ENCODE measurements around the gene CCDC85C. TPM values are rescaled to one million over a fixed set of nuclear protein-coding genes. Genes with fewer than 3 reads are reported as not detected.

Gene CCDC85C
- total RNA-seq, 2 donors from 2014 or later = 35.1 to 47.2 TPM

GRCh38 chr14:99484106-99484505, 119.9 kb downstream of the CCDC85C start:
- Histone ChIP-seq H3K4me3 (no peak overlapping the region), H3K36me3 (no peaks in the 10 kb centered on the region), H3K9me3 (no peaks in the 10 kb centered on the region), H3K27me3 (replicated peaks; ENCODE audit: insufficient read depth) (no peaks in the 10 kb centered on the region), H3K27ac (no peak overlapping the region), H3K4me1 (replicated peaks) (no peaks in the 10 kb centered on the region)
- TF ChIP-seq CTCF (IDR thresholded peaks at IDR 0.05) (no peak), POLR2A (IDR thresholded peaks at IDR 0.05) (no peak), POLR2AphosphoS5 (IDR thresholded peaks at IDR 0.05) (no peak)
- 28% methylated on average over 2 of the region's 2 CpGs for WGBS
- DNase-seq (ENCODE audit: low spot score) = no peak
- intact Hi-C loops (cut with DNase I) = no loop called here

GRCh38 chr14:99481745-99482099, 122.3 kb downstream of the CCDC85C start:
- WGBS = under 1% methylated on average over 17 of the region's 17 CpGs
- peak overlapping the region; percentile 93 to 95 for H3K4me3 ChIP-seq
- H3K27ac ChIP-seq = peak overlapping the region; percentile 89 to 92
- no peaks in the 10 kb centered on the region for H3K27me3 ChIP-seq (replicated peaks; ENCODE audit: insufficient read depth)
- no peaks in the 10 kb centered on the region for H3K4me1 ChIP-seq (replicated peaks)
- DNase-seq (ENCODE audit: low spot score) = peak; percentile 19
- no peak for TF ChIP-seq POLR2A (IDR thresholded peaks at IDR 0.05)
- TF ChIP-seq CTCF (IDR thresholded peaks at IDR 0.05) = peak in 1 of 4 experiments; percentile 17
- intact Hi-C loops (cut with DNase I) = no loop called here
- H3K9me3 ChIP-seq = no peaks in the 10 kb centered on the region
- no peaks in the 10 kb centered on the region for H3K36me3 ChIP-seq

GRCh38 chr14:99480917-99481744, 122.9 kb downstream of the CCDC85C start, which contains the start of gene CCNK:
TSS of gene CCNK (plus strand) at chr14:99481409. CDS start at chr14:99492678, 11,269 bp downstream.
- DNase-seq (ENCODE audit: low spot score) = peak; percentile 100
- intact Hi-C loops (cut with DNase I) = no loop called here

GRCh38 chr14:99479906-99480869, 123.8 kb downstream of the CCDC85C start, which contains the start of gene SETD3:
TSS of gene SETD3 (minus strand) at chr14:99480859. CDS start at chr14:99465805, 15,054 bp downstream.
- Histone ChIP-seq H3K36me3 (no peaks in the 10 kb centered on the region), H3K27ac (peak within 1 kb of the TSS; percentile 89 to 92), H3K9me3 (no peaks in the 10 kb centered on the region), H3K4me3 (peak within 1 kb of the TSS; percentile 93 to 95), H3K27me3 (replicated peaks; ENCODE audit: insufficient read depth) (no peaks in the 10 kb centered on the region), H3K4me1 (replicated peaks) (no peaks in the 10 kb centered on the region)
- peak; percentile 22 for DNase-seq (ENCODE audit: low spot score)
- TF ChIP-seq POLR2A (IDR thresholded peaks at IDR 0.05) = peak; percentile 60
- TF ChIP-seq CTCF (IDR thresholded peaks at IDR 0.05) = peak in 1 of 4 experiments; percentile 28
- TF ChIP-seq POLR2AphosphoS5 (IDR thresholded peaks at IDR 0.05) = peak; percentile 22
- intact Hi-C loops (cut with DNase I) = no loop called here
- under 1% methylated on average over 54 of the region's 122 CpGs for WGBS

More at GRCh38 chr14:99480917-99481744, 122.9 kb downstream of the CCDC85C start, which contains the start of gene CCNK:
- Histone ChIP-seq H3K27ac (peak within 1 kb of the TSS; percentile 89 to 92), H3K4me1 (replicated peaks) (no peaks in the 10 kb centered on the region), H3K4me3 (peak within 1 kb of the TSS; percentile 93 to 95), H3K9me3 (no peaks in the 10 kb centered on the region), H3K36me3 (no peaks in the 10 kb centered on the region), H3K27me3 (replicated peaks; ENCODE audit: insufficient read depth) (no peaks in the 10 kb centered on the region)
- TF ChIP-seq POLR2AphosphoS5 (IDR thresholded peaks at IDR 0.05) (peak; percentile 100), CTCF (IDR thresholded peaks at IDR 0.05) (peak in 2 of 4 experiments; percentile 23 to 34), POLR2A (IDR thresholded peaks at IDR 0.05) (peak; percentile 94)
- under 1% methylated on average over 63 of the region's 82 CpGs for WGBS

Measured in prostate gland (tissue), 2 donors.